ENCODE measurements around the gene HOXB8. TPM values are rescaled to one million over a fixed set of nuclear protein-coding genes. Genes with fewer than 3 reads are reported as not detected.
A peak's percentile ranks its signal among the peaks of the same experiment; 100 is the strongest.

The HOXB8 gene
- total RNA-seq, 1 experiment from 2014 or later, result 28.2 TPM

DNA sequence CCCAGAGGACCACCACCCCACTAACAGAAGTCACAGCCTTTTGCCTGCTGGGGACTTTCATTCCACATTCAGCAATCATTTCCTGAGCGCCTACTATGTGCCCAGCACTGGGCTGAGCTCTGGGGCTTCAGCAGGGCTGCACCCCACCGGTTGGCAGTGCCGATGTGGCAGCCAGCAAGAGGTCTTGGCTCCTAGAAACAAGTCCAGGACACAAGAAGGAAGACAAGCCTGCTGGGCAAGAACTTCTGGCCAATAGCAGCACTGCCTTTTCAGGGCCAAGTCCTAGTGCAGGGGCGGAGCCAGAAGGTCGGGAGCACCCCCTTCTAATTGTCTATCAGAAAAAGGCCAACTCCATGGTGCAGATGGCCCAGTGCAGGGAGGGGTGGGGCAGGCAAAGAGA is 24.0 kb upstream of the HOXB8 start:
- no peak overlapping the region for H3K4me3 Mint-ChIP-seq (ENCODE audit: low read depth, unreplicated experiment)
- CTCF ChIA-PET, result no interaction called here
- BruUV-seq (replicated peaks), result no TSS peak
- H3K27ac Mint-ChIP-seq (ENCODE audit: unreplicated experiment), result no peak overlapping the region
- no peaks in the 10 kb centered on the region for H3K9me3 Mint-ChIP-seq (ENCODE audit: low read depth, unreplicated experiment)
- no peaks in the 10 kb centered on the region for H3K27me3 Mint-ChIP-seq (ENCODE audit: unreplicated experiment)
- no peak for DNase-seq
- peaks cover 19% of the 10 kb centered on the region for H3K4me1 Mint-ChIP-seq (ENCODE audit: low read depth, unreplicated experiment)
- TF ChIP-seq, protein P1, sequence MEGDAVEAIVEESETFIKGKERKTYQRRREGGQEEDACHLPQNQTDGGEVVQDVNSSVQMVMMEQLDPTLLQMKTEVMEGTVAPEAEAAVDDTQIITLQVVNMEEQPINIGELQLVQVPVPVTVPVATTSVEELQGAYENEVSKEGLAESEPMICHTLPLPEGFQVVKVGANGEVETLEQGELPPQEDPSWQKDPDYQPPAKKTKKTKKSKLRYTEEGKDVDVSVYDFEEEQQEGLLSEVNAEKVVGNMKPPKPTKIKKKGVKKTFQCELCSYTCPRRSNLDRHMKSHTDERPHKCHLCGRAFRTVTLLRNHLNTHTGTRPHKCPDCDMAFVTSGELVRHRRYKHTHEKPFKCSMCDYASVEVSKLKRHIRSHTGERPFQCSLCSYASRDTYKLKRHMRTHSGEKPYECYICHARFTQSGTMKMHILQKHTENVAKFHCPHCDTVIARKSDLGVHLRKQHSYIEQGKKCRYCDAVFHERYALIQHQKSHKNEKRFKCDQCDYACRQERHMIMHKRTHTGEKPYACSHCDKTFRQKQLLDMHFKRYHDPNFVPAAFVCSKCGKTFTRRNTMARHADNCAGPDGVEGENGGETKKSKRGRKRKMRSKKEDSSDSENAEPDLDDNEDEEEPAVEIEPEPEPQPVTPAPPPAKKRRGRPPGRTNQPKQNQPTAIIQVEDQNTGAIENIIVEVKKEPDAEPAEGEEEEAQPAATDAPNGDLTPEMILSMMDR (IDR thresholded peaks at IDR 0.05; ENCODE audit: unreplicated experiment), result no peak
- peaks cover 36% of the 10 kb centered on the region for H3K36me3 Mint-ChIP-seq (ENCODE audit: insufficient read depth, unreplicated experiment)
- intact Hi-C loops (cut with micrococcal nuclease; ENCODE audit: unreplicated experiment), result no loop called here

DNA sequence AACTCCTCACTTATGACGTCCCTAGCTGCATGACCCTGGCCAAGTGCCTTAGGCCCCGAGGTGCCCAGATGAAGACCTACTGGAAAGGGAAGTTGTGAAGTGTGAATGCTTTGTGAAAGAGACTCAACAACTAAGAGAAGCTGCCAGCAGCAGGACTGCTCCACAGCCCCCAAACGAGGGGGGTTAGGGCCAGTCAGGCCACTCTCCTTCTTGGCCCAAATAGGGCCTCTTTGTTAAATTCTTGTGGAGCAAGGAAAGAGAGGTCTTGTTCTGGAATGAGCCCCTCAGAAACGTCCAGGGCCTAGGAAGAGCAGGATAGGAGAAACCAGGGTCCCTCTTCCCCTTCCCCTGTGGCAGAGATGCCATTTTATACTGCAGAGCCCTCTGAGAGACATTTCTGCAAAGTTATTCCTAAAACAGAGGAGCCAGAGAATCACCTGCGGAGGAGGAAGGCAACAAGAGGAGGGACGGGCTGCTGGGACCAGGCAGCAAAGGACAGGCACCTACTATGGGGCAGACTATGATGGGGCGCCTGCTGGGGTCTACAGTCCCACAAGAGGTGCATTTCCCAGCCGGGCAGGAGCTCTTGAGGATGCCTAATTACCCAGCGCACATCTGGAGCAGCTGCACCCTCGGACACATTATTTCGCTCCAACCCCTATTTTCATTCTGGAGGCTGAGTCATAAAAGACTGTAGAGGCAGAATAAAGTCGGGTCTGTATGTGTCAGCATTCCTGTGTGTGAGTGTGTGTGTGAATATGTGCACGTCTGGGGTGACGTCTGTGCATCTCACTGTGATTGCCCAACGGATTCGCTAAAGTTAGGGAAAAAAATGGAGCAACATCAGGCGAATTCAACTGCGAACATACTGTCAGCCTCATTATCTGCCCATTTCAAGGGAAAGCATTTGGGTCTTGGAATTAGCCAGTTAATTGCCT is 22.5 kb upstream of the HOXB8 start:
- H3K27ac Mint-ChIP-seq (ENCODE audit: unreplicated experiment), result no peak overlapping the region
- no peak for DNase-seq
- no TSS peak for BruUV-seq (replicated peaks)
- intact Hi-C loops (cut with micrococcal nuclease; ENCODE audit: unreplicated experiment), result no loop called here
- no peak overlapping the region for H3K4me3 Mint-ChIP-seq (ENCODE audit: low read depth, unreplicated experiment)
- peaks cover 42% of the 10 kb centered on the region for H3K36me3 Mint-ChIP-seq (ENCODE audit: insufficient read depth, unreplicated experiment)
- peaks cover 17% of the 10 kb centered on the region for H3K4me1 Mint-ChIP-seq (ENCODE audit: low read depth, unreplicated experiment)
- TF ChIP-seq, protein P1 (IDR thresholded peaks at IDR 0.05; ENCODE audit: unreplicated experiment), result no peak
- CTCF ChIA-PET, result no interaction called here
- H3K9me3 Mint-ChIP-seq (ENCODE audit: low read depth, unreplicated experiment), result no peaks in the 10 kb centered on the region
- no peaks in the 10 kb centered on the region for H3K27me3 Mint-ChIP-seq (ENCODE audit: unreplicated experiment)

DNA sequence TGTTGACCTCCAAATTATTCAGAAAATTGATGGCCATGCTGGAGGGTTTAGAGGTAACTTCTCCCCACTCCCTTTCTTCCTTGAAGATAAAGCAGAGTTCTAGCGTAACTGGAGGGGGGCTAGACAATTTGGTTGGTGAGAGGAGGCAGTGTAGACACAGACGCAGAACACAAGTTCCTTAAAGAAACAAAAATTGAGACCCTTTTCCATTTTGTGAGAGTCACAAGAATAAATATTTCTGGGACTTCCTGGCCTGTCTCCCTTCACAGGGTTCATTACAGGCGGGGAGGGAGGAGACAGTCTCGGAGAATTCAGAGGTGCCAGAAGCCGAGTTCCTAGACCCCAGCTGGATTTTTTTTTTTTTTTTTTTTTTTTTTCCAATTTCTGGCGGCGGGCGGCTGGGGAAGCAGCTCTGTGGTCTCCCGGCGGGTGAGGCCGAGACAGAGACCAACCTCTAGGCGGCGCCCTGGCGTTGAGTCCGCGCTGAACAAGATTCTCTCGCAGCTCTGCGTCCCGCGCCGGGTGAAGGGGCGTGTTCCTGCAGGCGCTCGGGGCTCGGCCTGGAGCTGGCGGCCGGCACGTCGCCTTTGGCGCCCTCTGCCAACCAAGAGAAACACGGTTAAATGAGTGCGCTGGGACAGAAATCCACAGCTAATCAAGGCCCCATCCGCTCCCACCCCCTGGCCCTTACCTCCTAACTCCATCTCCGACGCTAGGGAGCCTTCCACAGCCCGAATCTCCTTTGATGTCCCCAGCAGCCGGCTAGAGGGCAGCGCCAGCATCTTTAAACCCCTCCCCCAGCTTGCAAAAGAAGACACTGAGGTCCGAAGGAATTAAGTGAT is 21.3 kb upstream of the HOXB8 start:
- intact Hi-C loops (cut with micrococcal nuclease; ENCODE audit: unreplicated experiment), result no loop called here
- no peaks in the 10 kb centered on the region for H3K27me3 Mint-ChIP-seq (ENCODE audit: unreplicated experiment)

More for the DNA sequence above, 21.3 kb upstream of the HOXB8 start:
- DNase-seq, result no peak
- Mint-ChIP-seq H3K36me3 (ENCODE audit: insufficient read depth, unreplicated experiment) (peaks cover 45% of the 10 kb centered on the region), H3K27ac (ENCODE audit: unreplicated experiment) (no peak overlapping the region), H3K9me3 (ENCODE audit: low read depth, unreplicated experiment) (no peaks in the 10 kb centered on the region), H3K4me1 (ENCODE audit: low read depth, unreplicated experiment) (peaks cover 16% of the 10 kb centered on the region), H3K4me3 (ENCODE audit: low read depth, unreplicated experiment) (no peak overlapping the region)
- CTCF ChIA-PET, result interaction anchor here (0.7 kb wide), 1 partner anchor 259 kb away, joined by 3 read pairs; no protein-coding TSS in a partner anchor
- BruUV-seq (replicated peaks), result no TSS peak
- TF ChIP-seq, protein P1 (IDR thresholded peaks at IDR 0.05; ENCODE audit: unreplicated experiment), result peak; percentile 17

All from Calu3 (cell line).